Trophoblast cell (in vitro differentiated cells and primary cell): ENCODE results near the gene ME1.

Experiments
- DNase-seq, 2 donors: peaks; one replicate each; pipeline ENCODE4 v3.0.0-alpha.2; 2016
- H2AFZ ChIP-seq: 2 replicates; pipeline ENCODE4 v1.6.1; 2013; ENCODE audit warnings: low read length, moderate library complexity, mild to moderate bottlenecking; ENCODE audit not compliant: insufficient read depth, poor library complexity
- H2AK5ac ChIP-seq: 2 replicates; pipeline ENCODE4 v1.6.1; 2013; ENCODE audit warnings: mild to moderate bottlenecking, low read length
- H2BK120ac ChIP-seq: 2 replicates; pipeline ENCODE4 v1.6.1; 2013; ENCODE audit warnings: low read length, mild to moderate bottlenecking, moderate library complexity; ENCODE audit not compliant: insufficient read depth, poor library complexity
- H2BK12ac ChIP-seq: 2 replicates; pipeline ENCODE4 v1.6.1; 2013; ENCODE audit warnings: mild to moderate bottlenecking, low read length, moderate library complexity
- H2BK5ac ChIP-seq: 2 replicates; pipeline ENCODE4 v1.6.1; 2013; ENCODE audit warnings: low read length, low read depth, moderate library complexity, mild to moderate bottlenecking; ENCODE audit not compliant: poor library complexity
- H3K14ac ChIP-seq: 2 replicates; pipeline ENCODE4 v1.6.1; 2013; ENCODE audit warnings: mild to moderate bottlenecking, low read length
- H3K18ac ChIP-seq: 2 replicates; pipeline ENCODE4 v1.6.1; 2013; ENCODE audit warnings: mild to moderate bottlenecking, low read length
- H3K23ac ChIP-seq: 2 replicates; pipeline ENCODE4 v1.6.1; 2013; ENCODE audit warnings: low read length
- H3K27ac ChIP-seq: 2 replicates; pipeline ENCODE4 v1.5.1; 2013; ENCODE audit warnings: low read depth, mild to moderate bottlenecking, inconsistent platforms, low read length, moderate library complexity
- H3K27me3 ChIP-seq: 2 replicates; pipeline ENCODE4 v1.6.1; 2013; ENCODE audit warnings: inconsistent platforms, mild to moderate bottlenecking, low read length, moderate library complexity; ENCODE audit not compliant: insufficient read depth
- H3K36me3 ChIP-seq, 2 experiments: 1 replicate in 1 of 2; 2 replicates in 1 of 2; pipeline ENCODE4 v1.6.1; 2013; ENCODE audit warnings: low read length in 2 of 2, mild to moderate bottlenecking in 2 of 2, moderate library complexity in 1 of 2; ENCODE audit not compliant: insufficient read depth in 2 of 2, control insufficient read depth in 1 of 2
- H3K4ac ChIP-seq: 2 replicates; pipeline ENCODE4 v1.6.1; 2013; ENCODE audit warnings: low read depth, mild to moderate bottlenecking, low read length, moderate library complexity
- H3K4me1 ChIP-seq, 2 experiments: 1 replicate in 1 of 2; 2 replicates in 1 of 2; pipeline ENCODE4 v1.6.1; 2013; ENCODE audit warnings: low read length in 2 of 2, mild to moderate bottlenecking in 2 of 2, moderate library complexity in 1 of 2; ENCODE audit not compliant: insufficient read depth in 2 of 2, control insufficient read depth in 1 of 2
- H3K4me2 ChIP-seq: 2 replicates; pipeline ENCODE4 v1.6.1; 2013; ENCODE audit warnings: inconsistent platforms, mild to moderate bottlenecking, low read length, moderate library complexity
- H3K4me3 ChIP-seq: 2 replicates; pipeline ENCODE4 v1.5.1; 2013; ENCODE audit warnings: mild to moderate bottlenecking, low read depth, low read length, inconsistent platforms
- H3K79me1 ChIP-seq: one replicate; pipeline ENCODE4 v1.6.1; 2013; ENCODE audit warnings: low read length
- H3K79me2 ChIP-seq: 2 replicates; pipeline ENCODE4 v1.6.1; 2013; ENCODE audit warnings: low read length, mild to moderate bottlenecking; ENCODE audit not compliant: control insufficient read depth, insufficient read depth, poor library complexity
- H3K9ac ChIP-seq: 2 replicates; pipeline ENCODE4 v1.6.1; 2013; ENCODE audit warnings: mild to moderate bottlenecking, low read length
- H3K9me3 ChIP-seq: 2 replicates; pipeline ENCODE4 v1.6.1; 2013; ENCODE audit warnings: low read depth, mild to moderate bottlenecking, control low read depth, inconsistent platforms, low read length; ENCODE audit not compliant: insufficient read depth
- H4K12ac ChIP-seq: 2 replicates; pipeline ENCODE4 v1.6.1; 2013; ENCODE audit warnings: low read depth, mild to moderate bottlenecking, low read length, moderate library complexity
- H4K8ac ChIP-seq: 2 replicates; pipeline ENCODE4 v1.6.1; 2013; ENCODE audit warnings: low read depth, mild to moderate bottlenecking, low read length, moderate library complexity
- H4K91ac ChIP-seq: one replicate; pipeline ENCODE4 v1.6.1; 2013; ENCODE audit warnings: low read depth, mild to moderate bottlenecking, low read length, moderate library complexity
- WGBS: extraction: QIAGEN DNeasy Blood & Tissue Kit; methylation state at CpG from one replicate; pipeline ENCODE4 v1.1.7; 2013; ENCODE audit warnings: missing lambda C conversion rate; ENCODE audit not compliant: insufficient read length, insufficient coverage; ENCODE audit errors: extremely low coverage; 5-methylcytosine and 5-hydroxymethylcytosine counted together

Gene ME1

GRCh38 chr6:83474309-83474708 lies 43.5 kb upstream of the ME1 start:
- Histone ChIP-seq H4K91ac (no peak overlapping the region), H3K79me2 (no peaks in the 10 kb centered on the region), H3K36me3 (no peaks in the 10 kb centered on the region), H2AFZ (no peak overlapping the region), H2BK5ac (no peak overlapping the region), H3K4me1 (no peaks in the 10 kb centered on the region), H3K79me1 (no peaks in the 10 kb centered on the region), H3K27ac (no peak overlapping the region), H3K4me3 (no peak overlapping the region), H3K9ac (no peak overlapping the region), H4K12ac (no peak overlapping the region), H3K23ac (no peak overlapping the region), H3K18ac (no peak overlapping the region), H4K8ac (no peak overlapping the region), H3K14ac (no peak overlapping the region), H2AK5ac (no peak overlapping the region), H3K9me3 (no peaks in the 10 kb centered on the region), H3K4ac (no peak overlapping the region), H2BK12ac (no peak overlapping the region), H3K4me2 (no peak overlapping the region), H2BK120ac (no peak overlapping the region), H3K27me3 (no peaks in the 10 kb centered on the region)
- DNase-seq, result no peak
- no CpG with 5 or more reads among the region's 4 CpGs for WGBS

- no peaks in the 10 kb centered on the region for H3K27me3 ChIP-seq
- H2BK12ac ChIP-seq, result no peak overlapping the region
- H4K12ac ChIP-seq, result no peak overlapping the region
- no peak overlapping the region for H2BK5ac ChIP-seq
- H3K79me1 ChIP-seq, result no peaks in the 10 kb centered on the region
- H3K4me1 ChIP-seq, result no peaks in the 10 kb centered on the region
- no peak overlapping the region for H3K4ac ChIP-seq
- no peak overlapping the region for H3K9ac ChIP-seq
- no peak overlapping the region for H3K27ac ChIP-seq
- H3K4me3 ChIP-seq, result no peak overlapping the region
- no CpG with 5 or more reads among the region's 2 CpGs for WGBS
- H3K9me3 ChIP-seq, result no peaks in the 10 kb centered on the region
- H3K23ac ChIP-seq, result no peak overlapping the region
- no peaks in the 10 kb centered on the region for H3K79me2 ChIP-seq
- H3K18ac ChIP-seq, result no peak overlapping the region
- no peak overlapping the region for H2AK5ac ChIP-seq
- H3K36me3 ChIP-seq, result no peaks in the 10 kb centered on the region
- no peak overlapping the region for H3K4me2 ChIP-seq
- no peak overlapping the region for H4K8ac ChIP-seq
- H2AFZ ChIP-seq, result no peak overlapping the region
- DNase-seq, result no peak
- no peak overlapping the region for H2BK120ac ChIP-seq
- H3K14ac ChIP-seq, result no peak overlapping the region
- no peak overlapping the region for H4K91ac ChIP-seq
These were observed 41.9 kb upstream of the ME1 start for GRCh38 chr6:83472767-83473166.

GRCh38 chr6:83470587-83470986 lies 39.7 kb upstream of the ME1 start:
- H3K4me3 ChIP-seq, result no peak overlapping the region
- no CpG with 5 or more reads among the region's 3 CpGs for WGBS
- no peak overlapping the region for H3K18ac ChIP-seq
- no peaks in the 10 kb centered on the region for H3K79me1 ChIP-seq
- H2BK12ac ChIP-seq, result no peak overlapping the region
- no peaks in the 10 kb centered on the region for H3K36me3 ChIP-seq
- no peak overlapping the region for H3K4me2 ChIP-seq
- H2BK5ac ChIP-seq, result no peak overlapping the region
- no peak overlapping the region for H2AFZ ChIP-seq
- no peaks in the 10 kb centered on the region for H3K9me3 ChIP-seq
- H3K4me1 ChIP-seq, result no peaks in the 10 kb centered on the region
- no peak overlapping the region for H3K9ac ChIP-seq
- H3K14ac ChIP-seq, result no peak overlapping the region
- H4K91ac ChIP-seq, result no peak overlapping the region
- no peaks in the 10 kb centered on the region for H3K79me2 ChIP-seq
- DNase-seq, result no peak
- H4K12ac ChIP-seq, result no peak overlapping the region
- H2BK120ac ChIP-seq, result no peak overlapping the region
- no peak overlapping the region for H2AK5ac ChIP-seq
- no peaks in the 10 kb centered on the region for H3K27me3 ChIP-seq
- no peak overlapping the region for H3K4ac ChIP-seq
- H4K8ac ChIP-seq, result no peak overlapping the region
- H3K23ac ChIP-seq, result no peak overlapping the region
- H3K27ac ChIP-seq, result no peak overlapping the region

GRCh38 chr6:83470001-83470400 lies 39.1 kb upstream of the ME1 start:
- Histone ChIP-seq H3K36me3 (no peaks in the 10 kb centered on the region), H3K4me2 (no peak overlapping the region), H3K14ac (no peak overlapping the region), H3K79me1 (no peaks in the 10 kb centered on the region), H2BK5ac (no peak overlapping the region), H4K8ac (no peak overlapping the region), H3K79me2 (no peaks in the 10 kb centered on the region), H3K27me3 (no peaks in the 10 kb centered on the region), H3K4me3 (no peak overlapping the region), H3K27ac (no peak overlapping the region), H3K4me1 (no peaks in the 10 kb centered on the region), H3K9me3 (no peaks in the 10 kb centered on the region), H3K9ac (no peak overlapping the region), H3K4ac (no peak overlapping the region), H2BK120ac (no peak overlapping the region), H2AK5ac (no peak overlapping the region), H2BK12ac (no peak overlapping the region), H4K12ac (no peak overlapping the region), H3K18ac (no peak overlapping the region), H4K91ac (no peak overlapping the region), H2AFZ (no peak overlapping the region), H3K23ac (no peak overlapping the region)
- DNase-seq, result no peak
- no CpG with 5 or more reads among the region's 4 CpGs for WGBS
